NCI-H2196 treated with DMSO at 0.1 percent for 48 hours (cell line): Measurements from ENCODE around the gene PGAP6.
"Not testable (repeated sequence)": the region's sequence is repeated elsewhere in the genome, so short reads cannot be mapped to it uniquely, and the experiment has no call there.

Source experiments
- DNase-seq: peaks from one replicate; lab custom pipeline; 2025; ENCODE audit not compliant: unreplicated experiment; lab: John Stamatoyannopoulos, UW

PGAP6 gene

GRCh38 chr16:367333-367903 is 14.4 kb downstream of the PGAP6 start:
- DNase-seq, result no peak

DNA sequence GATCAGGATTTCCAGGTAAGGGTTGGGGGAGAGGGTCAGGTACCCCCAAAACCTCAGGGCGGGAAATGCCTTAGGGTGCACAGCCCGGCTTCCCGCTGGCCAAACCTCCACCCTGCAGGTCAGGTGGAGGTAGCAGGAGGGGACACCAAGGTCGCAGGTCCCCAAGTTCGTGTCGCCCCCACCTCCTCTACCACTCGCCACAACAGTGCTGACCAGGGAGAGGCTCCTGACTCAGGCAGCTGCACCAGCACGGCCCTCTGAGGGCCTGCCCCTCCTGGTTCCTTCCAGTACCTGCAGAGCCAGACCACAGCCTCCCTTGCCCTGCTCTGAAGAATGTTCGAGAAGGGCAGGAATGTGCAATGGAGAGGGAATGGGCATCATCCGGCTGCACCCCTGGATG is 15.3 kb downstream of the PGAP6 start:
- no peak for DNase-seq

GRCh38 chr16:364595-365491 is 16.9 kb downstream of the PGAP6 start:
- DNase-seq, result no peak

DNA sequence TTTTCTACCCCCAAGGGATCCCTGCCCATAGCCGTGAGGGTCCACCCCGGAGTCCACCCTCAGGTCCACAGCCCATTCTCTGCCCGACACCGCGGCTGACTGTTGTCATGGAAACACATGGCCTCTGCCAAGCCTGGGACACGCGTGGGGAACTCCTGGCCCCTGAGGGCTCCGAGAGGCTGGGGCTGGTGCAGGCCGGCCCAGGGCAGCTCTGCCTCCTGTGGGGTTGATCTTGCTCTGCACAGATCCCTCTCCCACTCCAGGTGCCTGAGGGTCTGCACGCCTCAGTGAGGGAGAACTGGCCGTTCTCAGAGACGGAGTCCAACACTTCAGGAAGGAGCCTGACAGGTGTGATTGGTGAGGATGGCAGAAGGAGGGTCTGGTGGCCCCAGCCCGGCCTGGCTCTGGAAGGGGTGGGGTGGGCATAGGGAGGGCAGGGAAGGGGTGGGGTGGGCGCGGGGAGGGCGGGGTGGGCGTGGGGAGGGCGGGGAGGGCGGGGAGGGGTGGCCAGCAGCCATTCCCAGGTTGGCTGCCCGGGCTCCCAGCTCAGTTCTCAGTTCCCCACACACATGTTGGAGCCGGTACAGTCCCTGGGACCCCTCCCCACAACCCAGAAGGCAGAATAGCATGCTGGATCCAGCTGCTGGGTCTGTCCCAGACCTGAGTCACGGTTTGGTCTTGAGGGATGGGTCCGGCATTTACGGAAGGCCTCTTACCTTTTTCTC is 17.9 kb downstream of the PGAP6 start:
- DNase-seq, result no peak

GRCh38 chr16:363110-363765 is 18.5 kb downstream of the PGAP6 start:
- no peak for DNase-seq

DNA sequence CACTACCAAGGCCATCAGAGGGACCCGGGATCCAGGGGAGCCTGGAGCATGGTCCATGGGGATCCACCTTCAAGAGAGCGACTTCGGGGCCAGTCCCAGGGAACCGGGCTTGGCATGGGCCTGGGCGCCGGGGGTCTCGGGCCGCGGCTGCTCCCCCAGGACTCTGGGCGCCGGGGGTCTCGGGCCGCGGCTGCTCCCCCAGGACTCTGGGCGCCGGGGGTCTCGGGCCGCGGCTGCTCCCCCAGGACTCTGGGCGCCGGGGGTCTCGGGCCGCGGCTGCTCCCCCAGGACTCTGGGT is 19.1 kb downstream of the PGAP6 start:
- not testable (repeated sequence) for DNase-seq

GRCh38 chr16:361872-362701 is 19.7 kb downstream of the PGAP6 start:
- DNase-seq, result peak; percentile 77

DNA sequence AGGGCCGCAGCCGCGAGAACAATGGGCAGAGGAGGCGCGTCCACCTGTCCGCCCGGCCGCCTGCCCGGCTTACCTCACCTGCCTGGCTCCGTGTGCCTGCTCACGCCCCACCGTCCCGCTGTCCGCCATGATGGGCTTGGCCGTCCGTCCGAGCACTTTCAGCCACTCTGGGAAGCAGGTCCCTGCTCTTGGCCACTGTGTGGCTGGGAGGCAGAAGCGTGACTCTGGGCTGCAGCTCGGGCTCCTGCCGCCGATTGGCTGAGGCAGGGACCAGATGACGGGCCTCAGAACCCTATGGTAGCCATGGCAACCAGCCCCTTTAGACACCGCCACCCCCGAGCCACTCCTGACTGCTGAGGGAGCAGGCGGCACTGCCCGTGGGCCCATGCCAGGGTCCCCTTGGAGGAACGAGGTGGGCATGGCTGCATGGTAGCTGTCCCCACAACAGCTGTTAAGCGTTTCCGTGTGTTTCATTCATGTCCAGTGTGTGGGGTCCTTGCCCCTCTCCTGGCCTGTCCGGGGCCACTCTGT is 20.4 kb downstream of the PGAP6 start:
- DNase-seq, result no peak

- no peak for DNase-seq
Observed at GRCh38 chr16:360698-361336, 21.0 kb downstream of the PGAP6 start.

GRCh38 chr16:359871-360697 is 21.7 kb downstream of the PGAP6 start:
- DNase-seq, result no peak

- no peak for DNase-seq
Observed at GRCh38 chr16:359067-359763, 22.6 kb downstream of the PGAP6 start.

- no peak for DNase-seq
Observed at GRCh38 chr16:356741-357140, 25.0 kb downstream of the PGAP6 start.

GRCh38 chr16:354971-355461 is 26.8 kb downstream of the PGAP6 start:
- no peak for DNase-seq

DNA sequence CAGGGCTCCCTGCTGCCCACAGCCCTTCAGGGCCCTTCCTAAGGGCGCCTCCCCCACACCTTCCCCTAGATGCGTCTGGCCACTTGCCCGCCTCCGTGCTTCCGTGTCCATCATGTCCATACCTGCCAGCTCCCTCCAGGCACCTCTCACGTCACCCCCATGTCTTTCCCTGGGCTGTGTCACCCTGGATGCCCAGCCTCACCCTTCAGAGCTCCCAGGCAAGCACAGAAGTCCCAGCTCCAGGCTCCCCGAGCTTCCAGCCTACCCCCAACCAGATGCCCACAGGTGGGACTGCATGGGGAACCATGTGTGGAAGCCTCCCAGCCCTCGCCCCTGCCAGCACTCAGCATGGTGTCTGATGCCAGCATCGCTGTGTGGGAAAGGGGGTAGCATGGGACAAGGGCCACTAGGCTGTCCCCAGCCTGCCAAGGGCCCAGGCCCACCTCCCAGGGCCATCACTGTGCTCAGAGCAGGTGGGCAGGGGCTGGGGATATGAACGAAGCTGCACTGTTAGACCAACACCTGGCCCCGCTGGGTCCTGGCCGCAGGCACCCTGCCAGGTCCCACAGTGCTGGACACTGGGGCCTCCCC is 27.4 kb downstream of the PGAP6 start:
- DNase-seq, result no peak

DNA sequence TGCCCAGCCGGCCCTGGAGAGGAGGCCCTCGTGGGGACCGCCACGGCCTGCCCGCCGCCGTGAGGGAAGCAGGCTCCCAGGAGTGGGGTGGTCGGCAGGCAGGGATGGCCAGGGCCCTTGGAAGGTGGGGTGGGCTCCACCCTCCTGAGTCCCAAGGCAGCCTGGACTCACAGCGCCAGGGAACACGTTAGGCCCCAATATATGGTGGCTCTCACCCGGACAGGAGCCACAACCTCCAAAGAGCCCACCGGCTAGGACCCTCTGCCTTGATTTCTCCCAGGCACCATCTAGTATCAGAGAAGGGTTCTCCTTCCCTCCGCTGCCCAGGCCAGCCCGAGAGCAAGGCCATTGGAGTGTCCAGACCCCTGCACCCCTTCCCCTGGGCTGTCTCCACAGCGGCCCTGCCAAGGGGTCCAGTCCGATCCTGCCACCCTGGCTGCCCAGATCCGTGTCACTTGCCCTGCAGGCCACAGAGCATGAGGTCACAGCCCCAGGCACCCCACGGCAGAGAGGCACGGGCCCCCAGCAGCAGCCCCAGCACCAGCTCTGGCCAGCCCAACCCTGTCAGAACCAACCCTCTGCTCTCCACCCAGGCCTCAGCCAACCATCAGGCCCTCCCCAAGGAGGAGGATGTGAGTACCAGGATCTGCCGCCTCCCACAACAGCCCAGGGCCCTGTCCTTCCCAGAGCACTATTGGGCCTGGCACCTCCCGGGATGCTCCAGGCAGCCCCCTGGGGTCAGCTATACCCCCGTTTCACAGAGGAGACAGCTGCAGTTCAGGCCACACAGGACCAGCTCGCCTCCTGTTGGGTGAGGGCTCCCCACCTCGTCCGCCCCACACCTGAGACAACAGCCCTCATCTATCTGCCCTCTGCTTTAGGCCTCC is 28.1 kb downstream of the PGAP6 start:
- DNase-seq, result no peak

DNA sequence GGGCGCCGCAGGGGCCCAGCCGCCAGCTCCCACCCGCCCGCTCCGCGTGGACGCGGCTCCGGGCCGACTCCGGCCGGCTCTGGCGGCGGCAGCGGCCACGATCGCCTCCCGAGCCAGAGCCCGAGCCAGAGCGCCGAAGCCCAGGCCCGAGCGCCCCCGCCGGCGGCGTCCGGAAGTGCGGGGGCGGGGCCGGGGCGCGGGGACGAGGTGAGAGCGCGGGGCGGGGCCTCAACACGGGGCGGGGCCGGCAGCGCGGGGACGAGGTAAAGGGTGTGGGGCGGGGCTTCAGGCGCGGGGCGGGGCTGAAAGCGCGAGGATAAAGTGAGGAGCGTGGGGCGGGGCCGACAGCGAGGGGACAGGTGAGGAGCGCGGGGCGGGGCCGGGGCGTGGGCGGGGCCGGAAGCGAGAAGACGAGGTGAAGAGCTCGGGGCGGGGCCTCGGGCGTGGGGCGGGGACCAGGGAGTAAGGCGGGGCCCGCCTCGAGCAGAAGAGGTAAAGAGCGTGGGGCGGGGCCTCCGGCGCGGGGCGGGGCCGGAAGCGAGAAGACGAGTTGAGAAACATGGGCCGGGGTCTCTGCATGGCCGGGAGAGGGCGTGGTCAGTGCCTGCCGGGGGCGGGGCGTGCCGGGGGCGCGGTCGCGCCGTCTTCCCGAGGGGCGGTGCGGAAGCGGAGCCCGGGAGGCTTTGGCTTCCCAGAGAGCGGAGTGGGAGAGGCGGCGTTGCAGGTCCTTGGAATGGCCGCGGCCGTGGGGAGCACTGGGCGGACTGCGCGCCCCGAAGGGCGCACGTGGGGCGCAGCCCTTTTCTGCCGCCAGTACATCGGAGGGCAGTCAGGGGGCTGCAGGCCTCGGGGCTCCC is 29.0 kb downstream of the PGAP6 start, which contains the start of gene AXIN1:
TSS of gene AXIN1 (minus strand) at position 177 of the 857 bp plus-strand sequence. CDS start 5,698 bp downstream, outside the sequence.
- DNase-seq, result peak; percentile 99
